PC-9 (cell line): ENCODE measurements around the gene CDK11B.
"Not testable (repeated sequence)": the region's sequence is repeated elsewhere in the genome, so short reads cannot be mapped to it uniquely, and the experiment has no call there.

ENCODE experiments used
- CTCF ChIP-seq: fragments of 200-600 bp; sonication (generic); conservative IDR thresholded peaks from 2 replicates; pipeline ENCODE4 v1.6.1; 2017; ENCODE audit warnings: mixed run types, antibody characterized with exemption, mild to moderate bottlenecking, moderate library complexity
- EZH2 ChIP-seq: fragments of 200-600 bp; sonication (generic); IDR thresholded peaks from 2 replicates; pipeline ENCODE4 v1.8.0; 2017; ENCODE audit warnings: antibody characterized with exemption, low read depth

DNA sequence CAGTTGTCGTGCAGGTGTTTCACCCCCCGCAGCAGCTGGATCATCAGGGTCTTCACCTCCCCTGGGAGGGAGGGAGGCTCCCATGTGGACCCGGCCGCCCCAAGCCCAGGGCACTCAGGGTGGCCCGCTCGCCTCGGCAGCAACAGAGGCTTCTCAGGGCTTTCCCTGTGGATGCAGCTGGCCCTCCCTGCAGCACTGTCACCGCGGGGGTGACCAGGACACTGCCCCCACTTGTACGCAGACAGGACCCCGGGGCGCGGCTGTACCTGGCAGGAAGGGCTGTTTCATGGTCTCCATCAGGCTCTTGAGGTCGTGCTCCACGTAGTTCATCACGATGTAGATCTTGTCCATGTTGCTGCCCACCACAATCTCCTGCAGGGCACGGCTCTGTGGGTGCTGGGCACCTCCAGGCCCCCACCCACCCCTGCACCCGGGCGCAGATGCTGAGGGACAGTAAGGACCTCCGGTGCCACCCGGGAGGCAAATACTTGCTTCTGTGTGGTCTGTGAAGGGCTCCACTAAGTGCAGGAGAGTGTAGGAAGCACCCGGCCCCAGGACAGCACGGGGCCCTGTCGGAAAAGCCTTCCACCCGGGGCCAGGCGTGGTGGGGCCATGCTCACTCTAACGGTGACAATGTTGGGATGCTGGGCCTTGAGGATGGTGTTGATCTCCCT is 45.6 kb upstream of the CDK11B start:
- TF ChIP-seq CTCF, EZH2: not testable (repeated sequence)
